LNCAP (cell line): ENCODE results near the gene SMIM7.

Experiments used
- CTCF ChIP-seq: fragments of 450-650 bp; IDR thresholded peaks from 2 replicates; pipeline ENCODE4 v1.5.1; 2017; ENCODE audit warnings: mild to moderate bottlenecking

The SMIM7 gene

GRCh38 chr19:16678498-16678897, 18.6 kb upstream of the SMIM7 start:
- no peak for TF ChIP-seq CTCF

DNA sequence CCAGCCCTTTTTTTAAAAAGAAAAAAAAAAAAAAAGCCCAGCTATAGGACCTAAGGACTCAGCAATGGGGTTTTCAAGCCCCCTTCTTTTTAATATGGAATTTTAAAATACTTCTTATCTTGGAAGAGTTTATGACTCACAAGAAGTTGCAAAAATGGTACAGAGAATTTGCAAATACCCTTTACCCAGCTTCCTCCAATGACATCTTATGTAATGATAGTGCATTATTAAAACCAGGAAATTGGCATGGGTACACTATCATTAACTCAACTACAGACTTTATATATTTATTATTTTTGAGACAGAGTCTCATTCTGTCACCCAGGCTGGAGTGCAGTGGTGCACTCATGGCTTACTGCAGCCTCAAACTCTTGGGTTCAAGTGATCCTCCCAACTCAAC, 17.1 kb upstream of the SMIM7 start:
- TF ChIP-seq CTCF: no peak

GRCh38 chr19:16676101-16676798, 16.3 kb upstream of the SMIM7 start:
- no peak for TF ChIP-seq CTCF

GRCh38 chr19:16673231-16673630, 13.3 kb upstream of the SMIM7 start:
- TF ChIP-seq CTCF: no peak

DNA sequence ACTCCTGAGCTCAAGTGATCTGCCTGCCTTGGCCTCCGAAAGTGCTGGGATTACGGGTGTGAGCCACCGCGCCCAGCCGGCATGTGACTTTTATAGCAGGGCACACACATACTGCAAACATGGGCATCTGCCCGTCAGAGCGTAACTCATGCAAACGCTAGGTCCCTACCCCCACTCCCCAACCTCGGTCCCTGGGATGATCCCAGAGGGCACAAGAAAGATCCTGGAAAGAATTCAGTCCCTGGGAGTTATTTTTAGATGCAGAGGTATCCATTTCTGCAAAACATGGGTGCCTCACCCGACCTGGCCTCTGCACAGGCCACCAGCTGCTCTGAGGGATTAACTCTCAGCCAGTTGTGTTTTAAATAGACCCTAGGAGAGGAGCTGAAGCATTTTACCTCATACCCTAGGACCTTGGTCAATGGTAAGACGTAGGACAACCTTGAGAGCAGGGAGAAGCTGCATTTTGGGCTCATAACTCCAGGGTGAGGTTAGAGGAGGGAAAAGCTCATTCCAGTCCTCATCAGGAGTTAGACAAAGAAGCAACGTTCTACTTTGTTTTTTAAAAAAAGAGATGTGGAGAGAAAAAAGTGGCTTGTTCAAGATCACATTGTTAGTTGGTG, 11.8 kb upstream of the SMIM7 start:
- TF ChIP-seq CTCF: no peak

- TF ChIP-seq CTCF: no peak
Measured at GRCh38 chr19:16670291-16670690, 10.3 kb upstream of the SMIM7 start.

GRCh38 chr19:16668176-16668575, 8.2 kb upstream of the SMIM7 start:
- TF ChIP-seq CTCF: no peak
